GM21529 (cell line): ENCODE results near the gene TENM3.

Experiments
- ATAC-seq: cut with Tn5 transposase; IDR thresholded peaks from one replicate; pipeline ENCODE4 v1.9.1; 2021; ENCODE audit not compliant: unreplicated experiment

TENM3 gene

GRCh38 chr4:182764137-182764536 is 520.9 kb downstream of the TENM3 start:
- no peak for ATAC-seq

DNA sequence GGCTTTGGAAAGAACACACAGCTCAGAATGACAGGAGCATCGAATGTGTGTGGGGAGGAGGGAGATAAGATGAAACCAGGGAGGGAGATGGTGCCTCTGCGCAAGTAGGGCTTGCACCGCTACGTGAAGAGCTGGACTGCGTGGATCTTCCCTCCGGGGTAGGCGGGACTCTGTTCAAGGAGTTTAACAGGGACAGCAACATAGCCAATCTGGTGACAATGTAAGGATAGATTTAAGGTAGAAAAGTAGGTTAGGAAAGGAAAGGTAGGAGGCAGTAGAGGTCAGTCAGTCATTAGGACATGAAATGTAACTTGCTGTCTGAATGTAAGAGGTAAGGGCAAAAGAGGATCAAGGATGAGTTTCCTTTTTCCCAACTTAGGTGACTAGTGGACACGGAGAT is 521.4 kb downstream of the TENM3 start:
- ATAC-seq: no peak

DNA sequence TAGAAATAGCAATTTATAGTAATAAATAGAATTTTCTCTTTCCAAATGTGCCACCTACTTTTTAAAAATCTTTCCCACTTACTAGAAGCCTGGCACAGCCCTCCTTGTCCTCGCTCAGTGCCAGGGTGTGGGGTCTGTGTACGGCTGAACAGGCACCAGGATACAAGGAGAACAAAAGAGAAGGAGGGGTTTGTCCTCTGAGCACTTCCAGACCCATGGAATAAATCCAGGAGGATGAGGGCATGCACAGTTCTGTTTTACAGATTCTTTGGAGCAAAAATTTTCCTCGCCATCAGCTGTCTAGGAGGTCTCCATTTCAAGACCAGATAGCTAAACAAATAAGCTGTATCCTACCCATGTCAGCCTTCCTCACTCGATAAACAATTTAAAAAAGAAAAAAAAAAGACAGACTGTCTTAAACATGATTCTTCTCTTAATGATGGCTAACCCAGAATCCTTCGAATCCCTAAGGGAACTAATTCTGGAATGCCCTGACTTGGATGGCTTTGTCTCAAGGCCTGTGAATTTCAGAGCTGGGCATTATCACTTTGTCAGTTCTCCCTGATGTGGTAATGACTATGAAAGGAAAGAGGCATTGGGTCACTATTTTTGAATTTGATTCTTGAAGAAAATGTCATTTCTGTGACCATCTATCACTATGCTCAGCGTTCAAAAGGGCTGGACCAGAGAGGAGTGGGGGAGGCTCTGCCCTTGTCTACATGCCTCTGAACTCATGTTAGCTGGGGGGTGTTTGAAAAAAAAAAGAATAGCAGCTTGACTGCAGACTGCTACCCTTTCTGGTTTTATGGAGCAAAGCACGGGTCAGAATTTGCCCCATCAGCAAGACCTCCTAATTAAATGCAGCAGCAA is 523.0 kb downstream of the TENM3 start:
- ATAC-seq: no peak

GRCh38 chr4:182766857-182767250 is 523.7 kb downstream of the TENM3 start:
- no peak for ATAC-seq

DNA sequence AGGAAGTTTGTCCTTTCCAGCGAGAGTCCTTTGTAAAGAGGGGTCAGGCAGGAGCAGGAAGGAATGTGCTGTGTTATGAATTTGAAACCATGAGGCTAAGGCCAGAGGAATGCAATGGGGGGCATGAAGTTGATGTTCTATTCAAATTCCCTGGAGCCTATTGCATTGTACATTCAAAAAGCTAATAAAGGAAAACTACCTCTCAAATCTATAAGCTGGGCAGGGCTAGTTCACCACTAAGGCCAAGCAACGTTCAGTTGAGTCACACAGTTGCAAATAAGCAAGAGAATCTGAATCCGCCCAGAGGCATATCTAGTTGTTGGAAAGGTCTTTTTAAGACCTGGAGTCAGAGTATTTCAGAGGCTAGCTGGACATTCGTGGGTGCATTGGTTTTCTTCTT is 525.6 kb downstream of the TENM3 start:
- ATAC-seq: no peak

DNA sequence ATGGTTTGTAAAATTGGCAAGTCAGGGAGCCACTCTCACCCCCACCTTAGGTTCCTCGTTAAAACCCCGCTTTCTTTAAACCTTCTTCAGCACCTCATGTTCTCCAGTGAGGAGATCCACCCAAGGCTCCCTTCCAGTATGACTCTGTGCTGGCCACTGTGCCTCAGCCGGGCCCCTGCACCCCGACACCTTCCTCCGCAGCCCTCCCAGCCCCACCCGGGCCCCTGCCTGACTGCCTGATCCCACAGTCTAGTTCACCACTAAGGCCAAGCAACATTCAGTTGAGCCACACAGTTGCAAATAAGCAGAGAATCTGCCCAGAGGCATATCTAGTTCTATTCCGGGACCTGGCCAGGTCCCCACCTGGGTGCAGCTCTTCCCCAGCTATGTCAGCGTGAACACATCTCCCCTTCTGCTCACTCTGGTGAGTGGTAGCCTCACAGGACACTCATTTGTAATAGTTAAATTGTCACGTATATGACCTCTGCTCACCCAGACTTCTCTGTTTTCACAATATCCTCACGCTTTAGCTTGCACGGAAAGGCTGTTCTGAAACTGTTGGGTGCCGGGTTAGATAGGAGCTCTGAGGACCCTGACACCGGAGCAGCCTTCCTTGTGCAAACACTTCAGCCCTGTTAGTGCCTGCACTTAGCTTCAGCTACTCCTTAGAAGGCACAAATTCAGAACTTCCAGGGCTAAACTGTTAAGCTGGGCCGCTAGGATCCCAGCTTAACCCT is 527.2 kb downstream of the TENM3 start:
- ATAC-seq: no peak

GRCh38 chr4:182770996-182771514 is 527.9 kb downstream of the TENM3 start:
- no peak for ATAC-seq

- no peak for ATAC-seq
These were observed 531.9 kb downstream of the TENM3 start for GRCh38 chr4:182775075-182775474.

- ATAC-seq: no peak
These were observed 533.3 kb downstream of the TENM3 start for GRCh38 chr4:182776376-182777105.

DNA sequence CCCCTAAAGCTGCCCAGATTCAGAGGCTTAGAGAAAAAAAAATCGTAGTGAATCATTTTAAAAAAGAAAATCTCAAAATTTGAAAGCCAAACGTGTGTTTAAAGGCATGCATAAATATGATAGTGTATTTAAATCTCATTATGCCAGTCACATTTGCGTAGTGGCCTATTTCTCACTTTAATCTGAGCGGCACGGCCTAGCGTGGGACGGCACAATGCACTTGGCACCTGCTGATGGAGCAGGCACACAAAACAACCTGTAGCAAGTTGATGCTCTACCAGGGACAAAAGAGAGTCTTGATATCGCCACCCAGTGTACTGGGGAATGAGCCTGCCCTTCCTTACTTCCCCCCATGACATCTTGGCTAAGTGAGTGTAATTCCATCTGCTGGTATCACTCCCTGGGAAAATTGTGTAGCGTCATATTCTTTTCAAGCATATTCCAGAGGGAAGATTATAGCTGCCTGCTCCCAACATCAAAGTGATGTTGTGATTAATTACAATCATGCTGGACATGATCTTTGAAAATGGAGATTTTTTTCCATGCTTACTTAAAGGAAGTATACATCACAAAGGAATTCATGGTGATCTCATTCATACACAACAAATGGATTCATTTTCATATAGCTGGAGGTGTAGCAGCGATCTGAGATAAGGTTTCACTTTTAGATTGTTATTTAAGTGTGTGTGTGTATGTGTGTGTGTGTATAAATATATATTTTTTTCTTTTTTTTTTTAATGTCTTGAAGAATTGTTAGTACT is 535.2 kb downstream of the TENM3 start:
- no peak for ATAC-seq

DNA sequence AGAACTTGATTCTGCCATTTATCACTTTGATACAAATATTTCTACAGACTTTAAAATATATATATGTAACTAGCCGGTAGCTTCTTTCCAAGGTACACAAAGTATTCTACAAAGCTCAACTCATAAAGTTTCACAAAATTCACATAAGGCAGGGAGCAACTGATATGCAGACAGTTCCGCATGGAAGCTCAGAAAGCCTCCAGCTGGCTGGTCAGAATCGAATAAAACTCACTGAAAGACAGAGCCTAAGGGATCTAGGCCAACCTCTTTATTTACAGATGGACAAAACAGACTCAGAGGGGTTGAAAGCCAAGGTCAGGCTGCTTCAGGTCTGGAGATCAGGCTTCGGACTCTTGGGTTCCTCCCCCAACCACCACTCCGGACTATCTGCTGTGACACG is 543.8 kb downstream of the TENM3 start:
- no peak for ATAC-seq

- no peak for ATAC-seq
These were observed 545.0 kb downstream of the TENM3 start for GRCh38 chr4:182788201-182788600.

GRCh38 chr4:182789529-182789928 is 546.3 kb downstream of the TENM3 start:
- no peak for ATAC-seq

DNA sequence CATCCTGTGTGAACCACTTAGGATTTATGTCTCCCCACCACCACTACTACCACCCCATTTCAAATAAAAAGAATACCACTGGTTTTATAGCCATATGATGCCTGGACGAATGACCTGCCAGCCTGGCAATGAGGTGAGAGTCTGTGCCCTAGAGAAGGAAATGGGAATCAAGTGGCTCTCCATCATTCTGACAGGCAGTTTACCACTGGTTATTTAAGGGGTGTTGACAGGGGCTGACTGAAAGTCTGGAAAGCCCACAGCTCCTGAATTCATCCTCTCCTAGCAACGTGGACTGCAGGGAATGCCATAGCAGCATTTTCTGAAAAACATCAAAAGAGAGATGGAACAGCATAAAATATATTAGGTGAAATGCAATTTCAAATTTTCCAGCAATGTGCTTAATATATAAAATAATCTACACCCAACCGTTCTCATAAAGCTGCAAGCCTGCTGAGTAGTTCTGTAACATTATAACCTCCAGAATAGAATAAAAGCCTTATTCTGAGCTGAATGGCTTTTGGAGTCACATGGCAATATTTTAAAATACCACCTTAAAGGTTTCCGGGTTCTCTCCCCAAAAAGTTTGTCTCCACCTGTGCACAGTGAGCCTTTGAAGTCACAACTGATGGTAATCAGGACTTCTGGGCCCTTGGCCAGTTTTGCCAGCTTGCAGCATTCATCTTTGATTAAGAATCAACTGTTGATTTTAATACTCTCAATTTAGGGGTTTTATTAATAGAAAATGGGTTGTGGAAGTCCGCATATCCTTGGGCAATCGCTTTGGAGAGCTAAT is 552.4 kb downstream of the TENM3 start:
- ATAC-seq: no peak

GRCh38 chr4:182799515-182800215 is 556.5 kb downstream of the TENM3 start:
- no peak for ATAC-seq

GRCh38 chr4:182800216-182800515 is 557.0 kb downstream of the TENM3 start:
- ATAC-seq: no peak

GRCh38 chr4:182801636-182802035 is 558.4 kb downstream of the TENM3 start:
- no peak for ATAC-seq

GRCh38 chr4:182802621-182803020 is 559.4 kb downstream of the TENM3 start:
- ATAC-seq: no peak

DNA sequence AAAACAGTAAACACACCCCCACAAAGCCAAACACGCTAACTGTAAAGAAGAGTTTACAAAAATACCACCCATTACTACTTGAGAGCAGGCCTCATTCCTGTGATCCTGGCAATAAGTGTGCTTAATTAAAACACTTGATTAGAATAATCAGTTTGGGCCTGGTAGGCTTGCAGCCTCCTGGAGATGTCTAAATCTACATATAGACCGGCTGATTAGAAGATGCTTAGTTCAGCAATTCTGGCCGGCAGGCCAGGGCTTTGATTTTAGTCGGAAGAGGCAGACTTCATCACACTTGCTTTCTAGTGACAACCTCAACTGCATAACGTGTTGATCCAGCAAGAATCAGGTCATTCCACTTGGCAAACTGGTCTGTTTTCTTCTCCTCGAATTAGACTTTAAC is 560.0 kb downstream of the TENM3 start:
- ATAC-seq: no peak
